ENCODE measurements around the gene LPCAT2. TPM values are rescaled to one million over a fixed set of nuclear protein-coding genes. Genes with fewer than 3 reads are reported as not detected.

LPCAT2 gene
- total RNA-seq, 1 experiment from 2014 or later = 7.1 TPM

- TF ChIP-seq ZNF425 (CRISPR knock-in tag; conservative IDR thresholded peaks at IDR 0.05) (no peak), ZNF121 (CRISPR knock-in tag; IDR thresholded peaks at IDR 0.05) (no peak), CREB1 (CRISPR knock-in tag; IDR thresholded peaks at IDR 0.05) (no peak), NFE2L1 (CRISPR knock-in tag; IDR thresholded peaks at IDR 0.05) (no peak), ATF3 (CRISPR knock-in tag; conservative IDR thresholded peaks at IDR 0.05) (no peak), ELF4 (CRISPR knock-in tag; IDR thresholded peaks at IDR 0.05; ENCODE audit: low read depth) (no peak), NFATC4 (CRISPR knock-in tag; IDR thresholded peaks at IDR 0.05) (no peak), ARID4B (CRISPR knock-in tag; IDR thresholded peaks at IDR 0.05; ENCODE audit: borderline replicate concordance) (no peak), NR1H2 (CRISPR knock-in tag; IDR thresholded peaks at IDR 0.05) (no peak), MAX (CRISPR knock-in tag; IDR thresholded peaks at IDR 0.05) (no peak)
These were observed 46.6 kb upstream of the LPCAT2 start (continued) for GRCh38 chr16:55462241-55462640.

- ATAC-seq = no peak
- ChIA-PET POLR2A (no interaction called here), CTCF (interaction anchor here (0.6 to 3.2 kb wide), 88 partner anchors 8 to 1407 kb away, joined by 3 to 213 read pairs (median 5); partner anchors contain the start of genes CAPNS2, CES1, MMP2 and SLC6A2)
- Mint-ChIP-seq H3K4me3 (no peak overlapping the region), H3K27ac (no peak overlapping the region), H3K27me3 (ENCODE audit: low read depth) (peaks cover 24% of the 10 kb centered on the region), H3K4me1 (peaks cover under 1% of the 10 kb centered on the region; the same call in 1 of the 2 replicates), H3K9me3 (no peaks in the 10 kb centered on the region), H3K36me3 (no peaks in the 10 kb centered on the region)
- TF ChIP-seq NFYB (CRISPR knock-in tag; conservative IDR thresholded peaks at IDR 0.05; ENCODE audit: low read depth) (0 out of 2 replicates have a peak, but pooled peaks have one; percentile 34), E2F1 (CRISPR knock-in tag; IDR thresholded peaks at IDR 0.05) (no peak)
- DNase-seq (ENCODE audit: low spot score) = no peak
These were observed 44.5 kb upstream of the LPCAT2 start for GRCh38 chr16:55464375-55464774.

- POLR2A ChIA-PET = interaction anchor here (0.6 kb wide), 1 partner anchor 1586 kb away, joined by 9 read pairs; no protein-coding TSS in a partner anchor
- Mint-ChIP-seq H3K4me3 (no peak overlapping the region), H3K9me3 (no peaks in the 10 kb centered on the region), H3K27ac (no peak overlapping the region), H3K27me3 (ENCODE audit: low read depth) (peaks cover 24% of the 10 kb centered on the region), H3K4me1 (peaks cover 7% of the 10 kb centered on the region), H3K36me3 (no peaks in the 10 kb centered on the region)
- CTCF ChIA-PET = interaction anchor here (0.5 to 3.2 kb wide), 96 partner anchors 9 to 1406 kb away, joined by 3 to 213 read pairs (median 5); partner anchors contain the start of genes CAPNS2, CES1, MMP2 and SLC6A2
- peak; percentile 88 for ATAC-seq
- peak; percentile 94 for DNase-seq (ENCODE audit: low spot score)
- TF ChIP-seq E2F1 (CRISPR knock-in tag; IDR thresholded peaks at IDR 0.05) (no peak), NR2C2 (CRISPR knock-in tag; IDR thresholded peaks at IDR 0.05) (no peak), TCF7 (CRISPR knock-in tag; IDR thresholded peaks at IDR 0.05; ENCODE audit: low read depth) (no peak), CTCF (IDR thresholded peaks at IDR 0.05) (peak; percentile 99), GABPB1 (CRISPR knock-in tag; IDR thresholded peaks at IDR 0.05) (peak; percentile 25; the same call in 1 of the 2 replicates), ZNF138 (CRISPR knock-in tag; conservative IDR thresholded peaks at IDR 0.05) (no peak), E2F5 (CRISPR knock-in tag; IDR thresholded peaks at IDR 0.05) (no peak)
These were observed 43.6 kb upstream of the LPCAT2 start for GRCh38 chr16:55465077-55465896.
